ENCODE results near the gene STIP1.

Gene STIP1

GRCh38 chr11:64244107-64244506 is 58.1 kb downstream of the STIP1 start:
- H3K36me3 ChIP-seq (ENCODE audit: insufficient read depth, low read length), result peaks cover 22% of the 10 kb centered on the region; the same call in 1 of the 2 replicates
- H2AFZ ChIP-seq (ENCODE audit: low read length), result no peak overlapping the region
- peaks cover 4% of the 10 kb centered on the region; the same call in 1 of the 2 replicates for H3F3A ChIP-seq (ENCODE audit: insufficient read depth, low read length)
- no peak overlapping the region for H3K4me2 ChIP-seq (ENCODE audit: low read length)
- H3K27me3 ChIP-seq (ENCODE audit: insufficient read depth, low read length), result no peaks in the 10 kb centered on the region
- no peak overlapping the region for H3K9ac ChIP-seq (ENCODE audit: low read length)
- no peaks in the 10 kb centered on the region; the same call in 1 of the 2 replicates for H3K79me2 ChIP-seq (ENCODE audit: insufficient read depth, low read length)
- H3K9me2 ChIP-seq (ENCODE audit: low read depth, low read length), result no peaks in the 10 kb centered on the region
- H3K4me1 ChIP-seq (ENCODE audit: insufficient read depth, low read length, severe bottlenecking), result peaks cover 62% of the 10 kb centered on the region
- no peaks in the 10 kb centered on the region for H3K9me3 ChIP-seq (ENCODE audit: low read length)
- H3K27ac ChIP-seq (ENCODE audit: low read depth, low read length, poor library complexity, severe bottlenecking), result peak overlapping the region; percentile 73
- H4K20me1 ChIP-seq (ENCODE audit: insufficient read depth, low read length), result no peaks in the 10 kb centered on the region
- H3K4me3 ChIP-seq (ENCODE audit: low read depth, low read length, poor library complexity, severe bottlenecking), result no peak overlapping the region
- TF ChIP-seq EZH2 (IDR thresholded peaks at IDR 0.05; ENCODE audit: borderline replicate concordance, low read length), result no peak
- TF ChIP-seq CTCF (IDR thresholded peaks at IDR 0.05; ENCODE audit: low read length), result no peak

DNA sequence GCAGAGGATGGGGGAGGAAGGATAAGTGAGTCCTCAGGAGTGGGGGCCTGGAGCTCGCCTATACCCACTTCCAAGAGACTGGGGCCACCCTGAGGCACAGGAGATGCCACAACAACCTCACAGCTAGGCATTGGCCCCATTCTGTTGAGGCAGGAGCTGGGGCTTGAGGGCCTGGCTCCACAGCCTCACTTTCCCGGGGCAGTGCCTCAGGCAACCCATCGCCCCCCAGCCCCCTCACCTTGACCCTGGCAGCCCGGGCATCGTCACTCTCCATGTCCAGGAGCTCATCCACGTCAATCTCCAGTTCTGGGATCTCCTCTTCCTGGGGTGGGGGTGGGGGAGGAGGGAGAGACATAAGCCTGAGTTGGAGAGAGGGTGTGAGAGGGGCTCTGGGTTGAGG is 59.0 kb downstream of the STIP1 start:
- Histone ChIP-seq H3K36me3 (ENCODE audit: insufficient read depth, low read length) (peaks cover 21% of the 10 kb centered on the region; the same call in 1 of the 2 replicates), H3K9me3 (ENCODE audit: low read length) (no peaks in the 10 kb centered on the region), H3K4me1 (ENCODE audit: insufficient read depth, low read length, severe bottlenecking) (peaks cover 54% of the 10 kb centered on the region), H2AFZ (ENCODE audit: low read length) (no peak overlapping the region), H4K20me1 (ENCODE audit: insufficient read depth, low read length) (no peaks in the 10 kb centered on the region), H3K9me2 (ENCODE audit: low read depth, low read length) (no peaks in the 10 kb centered on the region), H3K27me3 (ENCODE audit: insufficient read depth, low read length) (no peaks in the 10 kb centered on the region), H3F3A (ENCODE audit: insufficient read depth, low read length) (0 out of 2 replicates have a peak, but pooled peaks cover 3% of the 10 kb centered on the region), H3K9ac (ENCODE audit: low read length) (peak overlapping the region; percentile 91), H3K4me2 (ENCODE audit: low read length) (peak overlapping the region; percentile 79), H3K79me2 (ENCODE audit: insufficient read depth, low read length) (no peaks in the 10 kb centered on the region; the same call in 1 of the 2 replicates), H3K4me3 (ENCODE audit: low read depth, low read length, poor library complexity, severe bottlenecking) (peak overlapping the region; percentile 91), H3K27ac (ENCODE audit: low read depth, low read length, poor library complexity, severe bottlenecking) (peak overlapping the region; percentile 85)
- TF ChIP-seq CTCF (IDR thresholded peaks at IDR 0.05; ENCODE audit: low read length), result no peak
- no peak for TF ChIP-seq EZH2 (IDR thresholded peaks at IDR 0.05; ENCODE audit: borderline replicate concordance, low read length)

GRCh38 chr11:64245401-64245796 is 59.4 kb downstream of the STIP1 start:
- Histone ChIP-seq H2AFZ (ENCODE audit: low read length) (no peak overlapping the region), H4K20me1 (ENCODE audit: insufficient read depth, low read length) (no peaks in the 10 kb centered on the region), H3F3A (ENCODE audit: insufficient read depth, low read length) (0 out of 2 replicates have a peak, but pooled peaks cover 3% of the 10 kb centered on the region), H3K36me3 (ENCODE audit: insufficient read depth, low read length) (peaks cover 21% of the 10 kb centered on the region; the same call in 1 of the 2 replicates), H3K27ac (ENCODE audit: low read depth, low read length, poor library complexity, severe bottlenecking) (peak overlapping the region; percentile 85), H3K9me2 (ENCODE audit: low read depth, low read length) (no peaks in the 10 kb centered on the region), H3K79me2 (ENCODE audit: insufficient read depth, low read length) (no peaks in the 10 kb centered on the region; the same call in 1 of the 2 replicates), H3K9me3 (ENCODE audit: low read length) (no peaks in the 10 kb centered on the region), H3K4me3 (ENCODE audit: low read depth, low read length, poor library complexity, severe bottlenecking) (peak overlapping the region; percentile 91), H3K4me1 (ENCODE audit: insufficient read depth, low read length, severe bottlenecking) (peaks cover 50% of the 10 kb centered on the region), H3K4me2 (ENCODE audit: low read length) (peak overlapping the region; percentile 79), H3K27me3 (ENCODE audit: insufficient read depth, low read length) (no peaks in the 10 kb centered on the region), H3K9ac (ENCODE audit: low read length) (peak overlapping the region; percentile 91)
- no peak for TF ChIP-seq CTCF (IDR thresholded peaks at IDR 0.05; ENCODE audit: low read length)
- no peak for TF ChIP-seq EZH2 (IDR thresholded peaks at IDR 0.05; ENCODE audit: borderline replicate concordance, low read length)

Measured in OCI-LY1 (cell line).